Smooth muscle cell of bladder (primary cell): ENCODE data around the gene PCCA. TPM values are rescaled to one million over a fixed set of nuclear protein-coding genes. Genes with fewer than 3 reads are reported as not detected.

ENCODE experiments used
- total RNA-seq: library from RNA; depleted of rRNA; stranded (reverse); fragments of >200 nt; gene quantifications from 2 replicates; pipeline ENCODE4 v1.2.3, GENCODE V29; 2014

The PCCA gene
- total RNA-seq: 40.4 and 45.9 TPM in 2 replicates

GRCh38 chr13:100088644-100089464 is at the start of gene PCCA:
PCCA (plus strand) TSS chr13:100089093; CDS start chr13:100089121, 28 bp downstream.

Other genes starting within 250 kb of the PCCA start
- gene ZIC5, start 117.3 kb upstream of the PCCA start, total RNA-seq: not detected in 2 replicates
- not detected in 2 replicates for gene ZIC2, start 107.3 kb upstream of the PCCA start, total RNA-seq